Astrocyte (in vitro differentiated cells and primary cell): Measurements from ENCODE around the gene RAPGEF4. TPM values are rescaled to one million over a fixed set of nuclear protein-coding genes. Genes with fewer than 3 reads are reported as not detected.

Experiments
- DNase-seq: peaks from one replicate; pipeline ENCODE4 v3.0.0-alpha.2; 2010; ENCODE audit warnings: low read depth
- FAIRE-seq: peaks from 2 replicates; lab custom pipeline; 2011; peaks lifted over from hg19 to GRCh38; lab: Jason Lieb, UNC
- H2AFZ ChIP-seq: 2 replicates; pipeline ENCODE4 v1.6.0; 2012; ENCODE audit warnings: low read depth, low read length, inconsistent platforms
- H3K27ac ChIP-seq: 2 replicates; pipeline ENCODE4 v1.5.1; 2011; ENCODE audit warnings: low read depth, low read length, inconsistent platforms
- H3K27me3 ChIP-seq: 2 replicates; pipeline ENCODE4 v1.6.0; 2011; ENCODE audit warnings: low read length, inconsistent platforms; ENCODE audit not compliant: insufficient read depth
- H3K36me3 ChIP-seq: 2 replicates; pipeline ENCODE4 v1.5.1; 2011; ENCODE audit warnings: low read length, inconsistent platforms; ENCODE audit not compliant: insufficient read depth
- H3K4me1 ChIP-seq: 2 replicates; pipeline ENCODE4 v1.5.1; 2011; ENCODE audit warnings: low read length, inconsistent platforms; ENCODE audit not compliant: insufficient read depth
- H3K4me2 ChIP-seq: 2 replicates; pipeline ENCODE4 v1.6.0; 2012; ENCODE audit warnings: low read length, inconsistent platforms
- H3K4me3 ChIP-seq: 2 replicates; pipeline ENCODE4 v1.5.1; 2011; ENCODE audit warnings: low read depth, mild to moderate bottlenecking, low read length, inconsistent platforms; ENCODE audit not compliant: insufficient read depth
- H3K79me2 ChIP-seq: 2 replicates; pipeline ENCODE4 v1.6.0; 2012; ENCODE audit warnings: mild to moderate bottlenecking, low read length, inconsistent platforms; ENCODE audit not compliant: insufficient read depth
- H3K9ac ChIP-seq: 2 replicates; pipeline ENCODE4 v1.6.0; 2012; ENCODE audit warnings: mild to moderate bottlenecking, low read length, inconsistent platforms
- H3K9me3 ChIP-seq: 2 replicates; pipeline ENCODE4 v1.5.1; 2012; ENCODE audit warnings: low read depth, mild to moderate bottlenecking, low read length, inconsistent platforms; ENCODE audit not compliant: insufficient read depth
- H4K20me1 ChIP-seq: 2 replicates; pipeline ENCODE4 v1.6.0; 2012; ENCODE audit warnings: low read length, inconsistent platforms; ENCODE audit not compliant: insufficient read depth
- H3K27ac Mint-ChIP-seq: one replicate; pipeline ENCODE4 v1.8.0; 2021; ENCODE audit warnings: mild to moderate bottlenecking, mixed read lengths; ENCODE audit not compliant: unreplicated experiment
- H3K27me3 Mint-ChIP-seq: one replicate; pipeline ENCODE4 v1.8.0; 2021; ENCODE audit warnings: low read depth, mixed read lengths; ENCODE audit not compliant: unreplicated experiment
- H3K36me3 Mint-ChIP-seq: one replicate; pipeline ENCODE4 v1.8.0; 2021; ENCODE audit warnings: low read depth, mixed read lengths; ENCODE audit not compliant: unreplicated experiment
- H3K4me1 Mint-ChIP-seq: one replicate; pipeline ENCODE4 v1.8.0; 2021; ENCODE audit warnings: low read depth, mixed read lengths; ENCODE audit not compliant: unreplicated experiment
- H3K4me3 Mint-ChIP-seq: one replicate; pipeline ENCODE4 v1.8.0; 2021; ENCODE audit warnings: mild to moderate bottlenecking, moderate library complexity, mixed read lengths; ENCODE audit not compliant: unreplicated experiment
- H3K9me3 Mint-ChIP-seq: one replicate; pipeline ENCODE4 v1.8.0; 2021; ENCODE audit warnings: mild to moderate bottlenecking, mixed read lengths; ENCODE audit not compliant: unreplicated experiment
- CTCF ChIP-seq: IDR thresholded peaks from 2 replicates; pipeline ENCODE4 v1.5.1; 2011; ENCODE audit warnings: low read depth, mild to moderate bottlenecking, inconsistent platforms, low read length, moderate library complexity; ENCODE audit not compliant: insufficient read depth
- EZH2 ChIP-seq: IDR thresholded peaks from 2 replicates; pipeline ENCODE4 v1.6.1; 2012; ENCODE audit warnings: mild to moderate bottlenecking, low read length, inconsistent platforms; ENCODE audit not compliant: insufficient read depth
- total RNA-seq: library from RNA; stranded (reverse); gene quantifications from 2 replicates; pipeline ENCODE4 v1.2.1, GENCODE V29; 2021

RAPGEF4 gene
- total RNA-seq, 1 donor from 2014 or later = 1.1 TPM

DNA sequence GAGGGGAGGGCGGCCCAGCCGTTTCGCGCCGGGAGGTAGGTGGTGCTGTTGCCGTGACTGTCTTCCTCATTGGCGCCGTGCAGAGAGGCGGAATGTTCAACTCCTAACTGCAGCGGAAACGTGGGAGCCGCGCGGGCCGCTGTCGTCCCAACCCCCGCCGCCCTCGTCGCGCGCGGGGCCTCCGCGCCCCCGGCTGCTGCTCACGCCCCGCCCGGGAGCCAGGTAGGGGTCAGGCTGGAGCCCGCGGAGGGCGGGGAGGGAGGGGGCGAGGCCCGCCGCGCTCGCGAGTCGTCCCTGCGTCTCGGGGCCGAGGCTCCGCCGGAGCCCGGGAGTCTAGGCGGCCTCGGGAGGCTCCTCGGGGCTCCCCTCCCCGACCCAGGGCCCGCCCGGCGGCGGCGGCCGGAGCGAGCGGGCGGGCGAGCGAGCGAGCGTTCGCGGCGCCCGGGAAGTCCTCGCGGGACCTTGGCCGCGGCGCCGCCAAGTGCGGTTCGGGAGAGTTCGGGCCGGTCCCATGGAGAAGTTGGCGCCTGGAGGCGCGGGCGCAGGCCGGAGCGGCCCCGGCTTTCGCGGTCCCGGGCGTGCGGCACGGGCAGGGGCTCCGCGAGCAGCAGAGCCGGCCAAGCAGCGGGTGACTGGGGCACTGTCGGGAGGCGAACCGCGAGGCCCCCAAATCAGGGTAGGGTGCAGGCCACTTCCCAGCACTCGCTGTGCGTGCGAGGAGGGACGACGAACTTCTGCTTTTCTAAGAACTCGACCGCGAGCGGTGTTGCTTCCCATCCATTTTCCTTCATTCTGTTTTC, 340.3 kb downstream of the RAPGEF4 start, which contains the start of gene MAP3K20:
Gene MAP3K20, plus strand, starts transcription at position 66 of the 800 bp plus-strand sequence. CDS start 15,186 bp downstream, outside the sequence.
- FAIRE-seq = no peak

DNA sequence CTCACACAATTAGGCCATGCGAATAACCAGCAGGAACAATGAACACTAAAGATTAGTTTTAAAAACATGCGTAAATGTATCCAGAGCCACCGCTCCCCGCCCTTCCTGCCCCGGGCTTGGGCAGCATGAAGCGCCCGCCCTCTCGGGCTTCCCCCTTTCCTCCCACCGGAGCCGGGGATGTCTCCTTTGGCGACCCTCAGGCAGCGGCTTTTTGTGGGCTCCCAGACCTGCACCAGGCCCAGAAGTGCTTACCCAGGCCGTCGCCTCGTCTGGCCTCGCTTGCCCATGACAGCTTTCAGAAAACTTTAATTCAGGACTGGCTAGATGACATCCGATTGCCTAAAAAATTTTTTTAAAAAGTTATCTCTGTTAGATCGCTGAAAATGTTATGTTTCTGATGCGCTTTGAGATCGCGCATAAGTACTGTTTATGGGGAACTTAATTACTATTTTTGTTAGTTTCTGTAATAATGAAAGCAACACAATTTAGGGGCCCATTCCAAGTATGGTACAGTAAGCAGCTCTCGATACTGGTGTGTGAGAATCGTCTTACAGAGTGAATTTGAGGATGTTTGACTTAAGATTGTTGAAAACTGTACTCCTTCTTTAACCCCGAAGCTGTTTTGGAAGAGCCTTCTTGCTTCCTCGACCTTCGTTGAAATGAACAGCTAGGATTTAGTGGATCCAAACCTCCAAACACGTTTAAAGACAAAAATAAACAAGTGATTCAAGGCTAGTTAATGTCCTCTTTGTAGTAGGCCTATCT, 341.1 kb downstream of the RAPGEF4 start:
- H3K27me3 Mint-ChIP-seq = peaks cover 2% of the 10 kb centered on the region
- Histone ChIP-seq H3K27me3 (no peaks in the 10 kb centered on the region), H2AFZ (peak overlapping the region; percentile 77), H3K9me3 (no peaks in the 10 kb centered on the region), H3K4me3 (peak overlapping the region; percentile 82), H3K36me3 (no peaks in the 10 kb centered on the region), H3K79me2 (peaks cover 54% of the 10 kb centered on the region), H3K4me2 (peak overlapping the region; percentile 95), H3K9ac (peak overlapping the region; percentile 99), H3K4me1 (peaks cover 31% of the 10 kb centered on the region), H4K20me1 (no peaks in the 10 kb centered on the region), H3K27ac (peak overlapping the region; percentile 96)
- TF ChIP-seq CTCF = no peak
- TF ChIP-seq EZH2 = no peak
- H3K4me1 Mint-ChIP-seq = peaks cover 15% of the 10 kb centered on the region
- no peak for FAIRE-seq
- peak; percentile 46 for DNase-seq
- H3K27ac Mint-ChIP-seq = peak overlapping the region; percentile 92
- H3K36me3 Mint-ChIP-seq = no peaks in the 10 kb centered on the region
- H3K9me3 Mint-ChIP-seq = no peaks in the 10 kb centered on the region
- H3K4me3 Mint-ChIP-seq = peak overlapping the region; percentile 87

More for the DNA sequence above, 340.3 kb downstream of the RAPGEF4 start, which contains the start of gene MAP3K20:
- H3K27me3 ChIP-seq = no peaks in the 10 kb centered on the region
- peaks cover 2% of the 10 kb centered on the region for H3K27me3 Mint-ChIP-seq
- H3K9ac ChIP-seq = peak within 1 kb of the TSS; percentile 99
- H4K20me1 ChIP-seq = no peaks in the 10 kb centered on the region
- peaks cover 15% of the 10 kb centered on the region for H3K4me1 Mint-ChIP-seq
- H3K4me3 ChIP-seq = peak within 1 kb of the TSS; percentile 82
- peak; percentile 11 for TF ChIP-seq CTCF
- no peak for TF ChIP-seq EZH2
- H3K36me3 ChIP-seq = no peaks in the 10 kb centered on the region
- H3K4me2 ChIP-seq = peak within 1 kb of the TSS; percentile 95
- peak within 1 kb of the TSS; percentile 92 for H3K27ac Mint-ChIP-seq
- H3K27ac ChIP-seq = peak within 1 kb of the TSS; percentile 96
- H3K79me2 ChIP-seq = peaks cover 47% of the 10 kb centered on the region
- peaks cover 31% of the 10 kb centered on the region for H3K4me1 ChIP-seq
- H3K4me3 Mint-ChIP-seq = peak within 1 kb of the TSS; percentile 87
- H3K9me3 ChIP-seq = no peaks in the 10 kb centered on the region
- H3K36me3 Mint-ChIP-seq = no peaks in the 10 kb centered on the region
- H2AFZ ChIP-seq = peak within 1 kb of the TSS; percentile 77
- no peaks in the 10 kb centered on the region for H3K9me3 Mint-ChIP-seq
- DNase-seq = peak; percentile 59
